Measurements from ENCODE around the gene LPCAT1.

Gene LPCAT1

GRCh38 chr5:1554410-1554967 lies 30.7 kb upstream of the LPCAT1 start:
- DNase-seq, result no peak

GRCh38 chr5:1553539-1554409 lies 30.0 kb upstream of the LPCAT1 start:
- no peak for DNase-seq

GRCh38 chr5:1552521-1553255 lies 28.9 kb upstream of the LPCAT1 start:
- no peak for DNase-seq

- DNase-seq, result no peak
These were observed 27.9 kb upstream of the LPCAT1 start for GRCh38 chr5:1551426-1552301.

GRCh38 chr5:1550287-1551076 lies 26.7 kb upstream of the LPCAT1 start:
- no peak for DNase-seq

- DNase-seq, result no peak
These were observed 25.8 kb upstream of the LPCAT1 start for GRCh38 chr5:1549475-1550030.

- DNase-seq, result no peak
These were observed 25.1 kb upstream of the LPCAT1 start for GRCh38 chr5:1548702-1549474.

GRCh38 chr5:1547655-1548054 lies 23.9 kb upstream of the LPCAT1 start:
- no peak for DNase-seq

GRCh38 chr5:1547236-1547635 lies 23.5 kb upstream of the LPCAT1 start:
- DNase-seq, result no peak

- DNase-seq, result no peak
These were observed 22.8 kb upstream of the LPCAT1 start for GRCh38 chr5:1546556-1546955.

- no peak for DNase-seq
These were observed 22.1 kb upstream of the LPCAT1 start for GRCh38 chr5:1545805-1546355.

- DNase-seq, result no peak
These were observed 21.5 kb upstream of the LPCAT1 start for GRCh38 chr5:1545126-1545804.

GRCh38 chr5:1544294-1544961 lies 20.7 kb upstream of the LPCAT1 start:
- no peak for DNase-seq

GRCh38 chr5:1543398-1544293 lies 19.9 kb upstream of the LPCAT1 start:
- DNase-seq, result no peak

- DNase-seq, result no peak
These were observed 19.0 kb upstream of the LPCAT1 start for GRCh38 chr5:1542781-1543180.

GRCh38 chr5:1541702-1542400 lies 18.1 kb upstream of the LPCAT1 start:
- no peak for DNase-seq
